HG02588 (cell line): ENCODE data around the gene KLF13.

Experiments
- ATAC-seq: cut with Tn5 transposase; IDR thresholded peaks from one replicate; pipeline ENCODE4 v1.9.1; 2021; ENCODE audit warnings: mild to moderate bottlenecking, moderate library complexity; ENCODE audit not compliant: unreplicated experiment

Gene KLF13

DNA sequence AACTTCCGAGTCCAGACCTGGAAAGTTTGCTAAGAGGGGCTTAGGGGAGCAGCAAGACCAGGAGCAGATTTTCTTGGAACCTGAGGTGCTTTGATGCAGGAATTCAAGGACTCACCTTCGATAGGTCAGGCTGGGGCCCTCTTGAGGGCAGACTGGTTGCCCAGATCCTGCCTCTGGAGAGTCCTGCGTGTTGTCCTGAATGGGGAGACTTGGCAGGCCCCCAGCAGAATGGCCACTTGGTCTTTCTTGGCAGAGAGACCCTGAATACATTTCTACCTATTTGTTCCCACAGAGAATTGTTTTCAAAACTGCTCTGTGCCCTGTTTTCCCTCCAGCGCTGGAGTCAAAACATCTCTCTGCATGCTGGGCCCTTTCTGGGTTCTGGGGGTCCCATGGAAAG, 4.2 kb downstream of the KLF13 start:
- no peak for ATAC-seq

DNA sequence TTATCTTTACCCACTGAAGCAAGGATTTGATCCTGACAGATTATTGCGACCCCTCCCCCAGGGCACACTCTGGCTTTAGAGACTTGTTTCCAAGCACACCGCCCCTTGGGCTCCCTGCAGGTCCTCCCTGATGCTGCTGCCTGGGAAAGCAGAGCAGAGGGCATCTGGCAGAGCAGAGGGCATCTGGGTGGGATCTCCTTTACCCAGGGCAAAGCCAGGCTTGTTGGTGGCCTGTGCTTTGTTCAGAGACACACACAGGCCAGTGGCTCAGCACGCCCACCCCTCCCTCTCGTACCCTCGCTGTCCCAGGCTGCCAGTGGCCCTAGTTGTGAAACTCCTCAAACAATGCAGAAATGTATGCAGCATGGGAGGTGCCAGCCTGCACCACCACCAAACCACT, 4.8 kb downstream of the KLF13 start:
- no peak for ATAC-seq

DNA sequence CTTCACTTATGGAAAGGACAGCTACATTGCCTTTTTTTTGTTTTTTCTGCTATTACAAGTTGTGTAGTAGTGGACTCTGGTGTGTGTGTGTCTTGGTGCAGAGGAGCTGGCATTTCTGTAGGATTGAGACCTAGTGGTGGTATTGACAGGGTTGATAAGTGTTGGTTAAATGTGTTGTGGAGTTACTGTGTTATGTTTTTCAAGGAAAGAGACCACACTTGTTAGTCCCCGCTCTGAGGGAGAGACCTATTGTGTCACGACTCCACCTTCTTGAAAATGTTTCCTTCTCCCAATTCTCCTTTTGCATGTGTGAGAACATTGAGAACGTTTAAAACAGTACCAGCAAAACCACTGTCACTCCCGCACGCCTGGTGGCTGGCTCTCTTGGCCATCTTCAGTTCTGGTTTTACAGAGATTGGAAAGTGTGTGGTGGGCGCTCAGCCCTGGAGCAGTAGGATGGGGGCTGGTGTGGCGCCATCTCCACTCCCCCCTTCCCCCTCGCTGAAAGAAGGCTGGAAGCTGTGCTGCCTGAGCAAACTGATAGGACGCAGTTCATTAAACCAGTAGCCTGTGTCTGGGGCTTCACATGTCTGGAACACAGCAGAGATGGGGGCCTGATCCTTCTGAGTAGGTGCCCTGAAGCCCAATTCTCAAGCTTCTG, 5.5 kb downstream of the KLF13 start:
- ATAC-seq = no peak

DNA sequence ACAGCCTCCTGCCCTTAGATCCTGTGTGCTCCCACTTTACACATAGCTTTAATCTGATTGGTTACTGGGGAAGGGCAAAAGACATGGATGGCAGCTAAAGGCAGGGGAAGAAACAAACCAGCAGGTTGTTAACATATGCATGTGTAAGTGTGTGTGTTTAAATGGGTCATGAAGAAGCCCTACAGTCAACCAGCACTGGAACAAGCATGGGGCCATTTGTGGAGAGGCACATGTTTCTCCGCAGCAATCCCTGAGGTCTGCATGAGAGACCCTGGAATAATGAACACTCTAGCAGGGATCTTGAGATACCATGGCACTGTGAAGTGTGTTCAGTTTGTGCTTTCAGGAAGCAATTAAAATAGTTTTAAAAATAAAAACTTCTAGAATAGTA, 6.0 kb downstream of the KLF13 start:
- no peak for ATAC-seq

DNA sequence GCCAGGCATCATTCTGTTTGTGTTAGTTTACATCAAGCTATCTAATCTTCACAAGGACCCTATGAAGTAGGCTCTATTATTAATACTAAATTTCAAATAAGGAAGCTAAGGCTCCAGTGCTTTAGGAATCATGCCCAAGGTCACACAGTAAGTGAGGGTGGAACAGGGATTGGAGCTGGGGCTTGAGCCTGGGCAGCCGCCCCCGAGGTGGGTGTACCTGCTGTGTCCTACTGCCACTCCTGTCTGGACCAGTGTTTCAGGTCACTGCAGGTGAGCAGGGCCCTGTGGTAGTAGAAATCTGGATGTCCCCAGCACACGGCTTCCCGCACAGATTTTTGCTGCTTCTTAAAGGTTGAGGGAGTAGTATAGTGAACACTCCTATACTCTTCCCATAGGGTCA, 6.5 kb downstream of the KLF13 start:
- no peak for ATAC-seq

DNA sequence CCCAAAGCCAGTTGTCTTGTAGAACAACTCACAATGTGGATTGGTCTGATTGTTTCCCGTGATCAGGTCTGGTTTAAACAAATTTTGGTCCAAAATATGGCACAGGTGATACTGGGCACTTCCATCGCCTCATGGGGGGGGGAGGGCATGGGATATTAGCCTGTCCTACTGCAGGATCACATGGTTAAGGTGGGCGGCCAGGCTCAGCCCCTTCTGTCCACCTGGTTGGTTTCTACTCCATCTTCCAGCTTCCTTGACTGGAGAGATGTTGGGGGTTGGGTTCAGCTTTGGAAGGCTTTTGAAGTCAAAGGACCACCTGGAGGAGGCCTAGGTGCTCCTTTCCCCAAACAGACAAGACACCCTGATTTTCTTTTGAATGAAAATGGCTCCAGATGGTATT, 7.2 kb downstream of the KLF13 start:
- no peak for ATAC-seq

DNA sequence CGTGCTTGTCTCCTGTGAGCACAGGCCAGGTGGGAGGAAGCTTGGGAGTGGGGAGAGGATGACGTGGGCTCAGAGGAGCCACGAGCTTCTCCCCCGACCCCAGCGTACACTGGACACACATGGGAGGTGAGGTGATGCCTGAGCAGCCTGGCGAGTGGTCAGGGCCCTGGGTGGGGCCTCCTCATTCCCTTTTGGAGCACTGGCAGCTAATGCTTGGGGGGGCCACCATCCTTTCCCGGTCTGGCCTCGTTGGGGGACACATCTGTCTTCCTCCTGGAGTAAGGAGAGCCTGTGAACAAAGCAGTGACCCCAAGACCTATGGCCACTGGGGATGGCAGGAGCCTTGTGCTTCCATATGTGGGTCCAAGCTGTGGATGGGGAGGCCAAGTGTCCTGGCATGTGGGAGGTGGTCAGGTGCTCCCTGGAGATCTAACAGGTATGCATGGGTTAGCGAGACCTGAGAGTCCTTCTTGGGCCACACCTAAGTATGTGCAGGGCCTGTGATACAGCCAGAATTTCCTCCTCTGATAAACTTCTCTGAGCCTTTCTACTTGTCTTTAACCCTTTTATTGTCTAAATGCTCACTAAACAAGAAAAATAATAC, 9.5 kb downstream of the KLF13 start:
- ATAC-seq = no peak

DNA sequence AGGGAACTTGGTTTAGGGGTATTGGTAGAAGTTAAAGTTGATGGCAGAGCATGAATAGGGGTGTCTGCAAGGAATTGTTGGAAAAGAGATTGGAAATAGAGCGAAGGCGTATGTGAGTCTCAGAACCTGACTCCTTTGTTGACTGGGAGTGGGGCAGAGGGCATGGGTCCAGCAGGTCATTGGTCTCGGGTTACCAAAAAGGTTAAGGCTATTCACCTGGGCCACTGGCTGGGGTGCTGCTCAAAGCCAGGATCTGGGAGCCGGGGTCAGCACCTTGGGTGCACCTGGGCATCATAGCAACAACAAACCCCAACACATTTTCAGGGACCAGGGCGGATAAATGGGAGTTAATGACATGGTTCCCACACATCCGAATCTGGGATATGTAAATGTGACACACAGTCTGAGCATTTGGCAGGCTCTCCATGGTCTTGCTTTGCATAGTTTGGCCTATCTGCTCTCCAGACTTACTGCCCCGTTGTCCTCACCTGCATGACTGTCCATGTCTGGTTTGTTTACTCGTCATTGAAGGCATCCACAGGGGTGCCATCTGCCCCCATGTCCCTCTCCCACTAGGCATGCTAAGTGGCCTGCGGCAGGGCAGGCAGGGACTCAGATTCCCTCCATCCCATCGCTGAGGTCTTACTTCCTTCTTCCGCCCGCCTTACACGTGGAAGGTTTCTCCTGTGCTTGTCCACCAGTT, 10.1 kb downstream of the KLF13 start:
- no peak for ATAC-seq

DNA sequence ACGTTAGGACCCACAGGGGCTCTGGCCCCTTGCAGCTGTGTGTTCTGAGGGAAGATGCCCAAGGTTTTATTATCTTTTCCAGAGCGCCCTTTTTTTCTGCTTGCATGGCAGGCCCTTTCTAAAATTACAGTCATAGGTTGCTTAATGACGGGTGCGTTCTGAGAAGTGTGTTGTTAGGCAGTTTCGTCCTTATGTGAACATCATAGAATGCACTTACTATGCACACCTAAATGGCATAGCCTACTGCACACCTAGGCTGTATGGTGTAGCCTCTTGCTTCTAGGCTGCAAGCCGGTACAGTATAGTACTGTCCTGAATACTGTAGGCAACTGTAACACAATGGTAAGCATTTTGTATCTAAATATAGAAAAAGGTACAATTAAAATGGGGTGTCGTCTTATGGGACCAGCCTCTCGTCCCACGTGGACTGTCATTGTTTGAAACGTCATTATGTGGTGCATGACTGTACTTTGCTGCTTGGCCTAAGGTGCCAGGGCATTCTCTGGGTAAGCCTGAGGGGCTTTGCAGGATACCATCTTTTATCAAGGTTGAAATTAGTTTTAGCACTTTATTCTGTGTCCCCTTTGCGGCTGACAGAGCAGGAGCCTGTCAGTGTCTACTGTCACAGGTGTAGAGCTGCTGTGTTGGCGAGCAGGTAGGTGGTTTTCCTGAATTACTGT, 10.9 kb downstream of the KLF13 start:
- ATAC-seq = no peak

DNA sequence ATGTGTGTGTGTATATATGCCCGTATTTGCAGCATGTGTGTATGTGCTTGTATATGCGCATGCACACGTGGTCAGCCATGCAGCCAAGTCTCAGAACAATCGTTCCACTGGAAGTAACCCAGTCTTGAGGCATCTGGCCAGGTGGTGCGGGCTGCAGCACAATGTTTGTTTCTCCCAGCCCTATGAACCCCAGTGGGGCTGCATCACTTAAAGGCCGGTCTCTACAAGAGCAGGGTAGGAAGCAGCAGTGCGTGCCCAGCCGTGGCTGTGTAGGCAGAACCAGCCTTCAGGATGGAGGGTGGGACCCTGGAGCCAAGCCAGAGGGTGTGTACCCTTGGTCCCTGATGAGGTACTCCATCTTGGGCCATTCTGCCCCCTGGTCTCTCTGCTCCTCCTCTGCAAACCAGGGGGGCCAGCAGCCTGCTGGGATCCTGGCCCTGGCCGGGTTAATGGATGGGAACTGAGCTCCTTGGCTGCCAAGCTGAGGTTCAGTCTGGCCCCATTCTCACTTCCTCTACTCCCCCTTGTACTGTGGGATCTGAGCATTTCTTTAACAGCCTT, 11.8 kb downstream of the KLF13 start:
- ATAC-seq = peak; percentile 51

DNA sequence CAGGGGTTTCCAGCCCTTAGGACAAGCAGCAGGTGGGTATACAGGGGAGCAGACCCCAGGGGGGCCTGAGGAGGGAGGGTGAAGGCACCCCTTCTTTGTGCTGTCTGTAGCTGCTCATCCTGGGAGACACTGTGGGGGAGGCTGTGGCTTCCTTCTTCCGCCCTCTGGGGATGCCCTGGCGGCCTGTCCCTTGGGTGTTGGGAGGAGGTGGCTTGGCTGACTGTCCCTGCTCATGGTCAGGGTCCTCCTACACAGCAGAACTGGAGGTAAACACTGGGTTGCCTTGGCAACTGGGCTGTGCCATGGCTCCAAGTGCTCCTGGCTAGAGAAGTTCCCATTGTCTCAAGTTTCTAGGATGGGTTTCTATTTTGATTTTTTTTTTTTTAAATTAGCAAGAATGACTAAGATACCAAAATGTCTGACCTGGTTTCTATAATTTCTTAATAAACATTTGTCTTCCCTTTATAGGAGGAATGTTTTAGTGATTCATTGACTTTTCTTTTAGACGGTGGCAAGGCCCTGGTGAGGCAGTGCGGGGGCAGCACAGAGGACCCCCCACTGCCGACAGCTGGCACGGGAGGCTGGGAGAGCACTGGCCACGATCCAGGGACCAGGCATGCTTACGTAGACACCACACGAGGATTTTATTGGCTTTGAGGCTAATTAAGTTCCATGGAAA, 12.4 kb downstream of the KLF13 start:
- peak; percentile 49 for ATAC-seq

DNA sequence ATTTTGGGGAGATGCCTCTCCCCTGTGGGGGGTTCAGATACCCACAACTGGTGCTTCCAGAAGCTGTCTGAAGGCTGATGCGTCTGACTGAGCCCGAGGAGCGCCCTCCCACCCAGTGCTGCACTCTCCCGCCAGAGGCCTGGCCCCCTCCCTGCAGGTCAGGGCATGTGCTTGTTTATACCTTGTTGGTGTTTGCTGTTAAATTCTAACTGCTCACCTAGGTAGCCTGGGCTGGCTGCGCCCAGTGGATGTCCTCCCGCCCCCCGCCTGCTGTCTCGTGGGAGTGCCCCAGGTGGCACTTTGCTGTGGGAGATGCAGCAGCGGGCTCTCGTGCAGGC, 12.9 kb downstream of the KLF13 start:
- no peak for ATAC-seq

DNA sequence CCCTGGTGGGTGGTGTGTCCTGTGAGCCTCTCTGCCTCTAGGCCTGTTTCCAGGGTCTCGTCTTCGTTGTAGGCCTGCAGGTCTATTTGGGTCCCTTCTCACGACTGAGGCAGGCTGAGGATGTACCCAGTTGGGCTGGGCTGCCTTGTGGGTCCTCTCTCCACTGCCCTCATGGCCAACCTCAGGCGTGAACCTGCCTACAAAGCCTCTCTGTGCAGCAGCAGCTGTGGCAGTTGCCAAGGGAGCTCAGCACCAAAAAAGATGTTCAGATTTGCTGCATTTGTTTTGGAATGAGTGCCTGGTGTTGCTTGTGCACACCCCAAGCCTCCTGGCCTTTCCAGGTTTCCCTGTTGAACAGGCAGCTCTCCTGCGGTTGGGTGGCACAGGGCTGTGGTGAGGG, 13.4 kb downstream of the KLF13 start:
- no peak for ATAC-seq

DNA sequence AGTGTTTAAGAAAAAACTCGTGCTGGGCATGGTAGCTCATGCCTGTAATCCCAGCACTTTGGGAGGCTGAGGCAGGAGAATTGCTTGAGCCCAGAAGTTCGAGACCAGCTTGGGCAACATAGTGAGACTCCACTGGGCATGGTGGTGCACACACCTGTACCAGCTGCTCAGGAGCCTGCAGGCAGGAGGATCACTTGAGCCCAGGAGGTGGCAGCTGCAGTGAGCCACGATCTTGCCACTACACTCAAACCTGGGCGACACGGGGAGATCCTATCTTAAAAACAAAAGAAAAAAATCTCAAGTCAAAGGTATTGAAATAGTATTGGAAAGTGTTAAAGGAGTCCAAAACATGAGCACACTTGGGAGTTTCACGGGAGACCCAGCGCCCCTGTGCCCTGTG, 14.0 kb downstream of the KLF13 start:
- no peak for ATAC-seq

DNA sequence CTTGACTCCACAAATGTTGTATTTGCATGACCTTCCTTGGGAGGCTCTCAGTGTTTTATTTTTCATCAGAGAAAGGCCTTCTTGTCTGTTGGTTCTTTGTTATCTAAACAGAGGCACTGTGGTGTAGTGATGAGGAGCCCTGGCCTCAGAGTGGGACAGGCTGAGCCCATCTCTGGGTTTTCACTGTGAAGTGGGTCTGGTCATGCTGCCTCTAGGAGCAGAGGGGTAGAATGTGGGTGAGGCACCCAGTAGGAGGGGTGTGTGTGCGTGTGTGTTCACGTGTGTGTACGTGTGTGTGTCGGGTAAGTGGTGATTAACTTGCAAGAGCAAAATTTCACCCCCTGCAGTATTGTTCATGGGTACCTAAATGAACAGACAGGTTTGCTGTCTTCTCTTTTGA, 14.4 kb downstream of the KLF13 start:
- no peak for ATAC-seq

DNA sequence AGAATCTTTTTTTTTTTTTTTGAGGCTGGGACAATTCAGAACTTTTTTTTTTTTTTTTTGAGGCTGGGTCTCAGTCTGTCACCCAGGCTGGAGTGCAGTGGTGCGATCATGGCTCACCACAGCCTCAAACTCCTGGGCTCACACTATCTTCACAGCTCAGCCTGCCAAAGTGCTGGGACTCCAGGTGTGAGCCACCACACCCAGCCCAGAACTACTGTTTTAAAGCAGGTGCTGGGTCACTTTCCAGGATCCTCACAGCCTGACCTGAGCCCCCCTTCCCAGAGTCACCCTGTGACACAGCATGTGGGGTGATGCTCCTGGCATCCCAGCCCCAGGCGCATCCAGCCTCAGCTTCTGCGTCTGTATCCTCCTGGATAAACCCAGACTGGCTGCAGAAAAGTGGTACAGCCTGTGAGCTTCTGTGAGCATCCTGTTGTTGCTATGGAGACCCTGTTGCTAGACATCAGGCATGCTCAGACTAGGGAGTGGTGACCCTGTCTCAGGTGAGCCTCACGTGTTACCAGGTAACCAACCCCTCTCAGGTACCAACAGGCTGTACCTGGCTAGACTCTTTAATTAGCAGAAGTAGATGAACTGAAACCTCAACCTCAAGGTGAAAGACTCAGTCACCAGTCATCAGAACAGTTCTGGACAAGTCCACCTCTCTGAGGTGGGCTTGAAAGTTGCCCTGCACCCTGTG, 15.0 kb downstream of the KLF13 start:
- ATAC-seq = no peak

DNA sequence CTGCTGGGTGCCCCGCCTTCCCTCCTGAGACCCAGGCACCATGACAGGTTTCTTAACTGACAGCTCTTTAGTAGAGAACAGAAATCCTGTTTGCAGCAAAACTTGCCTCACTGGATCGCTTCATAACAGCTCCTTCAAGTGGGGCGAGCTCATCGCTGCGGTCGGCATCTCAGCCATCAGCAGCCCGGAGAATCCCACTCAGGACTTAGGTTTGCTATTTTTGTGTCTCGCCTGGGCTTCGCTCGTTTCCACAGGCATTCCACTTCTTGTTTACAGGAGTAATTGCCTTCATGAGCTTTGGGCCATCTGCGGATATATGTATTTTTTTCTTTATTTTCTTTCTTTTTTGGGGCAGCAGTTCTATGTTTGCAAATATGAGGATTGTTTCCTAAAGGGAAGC, 15.7 kb downstream of the KLF13 start:
- no peak for ATAC-seq

DNA sequence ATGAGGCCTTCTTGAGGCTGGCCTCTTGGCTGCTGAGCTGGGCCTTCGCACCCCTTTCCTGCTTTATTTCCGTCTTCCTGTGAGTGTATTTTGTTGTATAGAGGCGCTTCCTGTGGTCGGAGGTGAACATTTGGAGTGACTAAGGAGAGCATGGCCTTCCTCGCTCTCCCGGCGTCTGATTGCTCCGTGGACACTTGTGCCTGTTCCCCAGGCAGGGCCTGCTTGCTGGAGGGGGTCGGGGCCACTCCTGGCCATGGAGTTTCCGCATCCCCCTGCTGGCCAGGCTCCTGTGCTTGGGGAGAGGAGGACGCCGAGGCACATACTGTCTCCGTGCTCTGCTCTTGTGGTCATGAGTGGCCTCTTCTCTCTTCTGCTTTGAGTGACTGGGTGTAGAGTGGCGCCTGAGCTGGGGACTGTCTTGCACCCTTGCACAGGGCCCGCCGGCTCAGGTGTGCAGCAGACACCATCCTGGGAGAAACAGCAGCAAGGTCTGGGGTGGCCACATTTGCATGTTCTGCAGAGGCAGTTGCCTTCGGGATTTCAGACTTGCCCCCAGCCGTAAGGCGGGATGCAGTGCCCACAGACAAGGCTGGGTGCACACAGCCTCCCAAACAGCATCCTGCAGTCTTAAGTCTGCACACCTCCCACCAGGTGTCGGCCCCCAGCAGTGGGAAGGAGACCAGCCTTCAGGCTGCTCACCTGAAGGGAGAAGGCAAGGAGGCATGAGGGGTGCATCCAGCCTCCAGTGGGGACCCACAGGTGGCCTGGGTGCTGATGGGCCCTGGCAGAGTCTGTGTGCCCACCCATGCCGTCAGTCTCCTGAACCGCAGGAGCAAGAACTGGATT, 16.4 kb downstream of the KLF13 start:
- no peak for ATAC-seq

DNA sequence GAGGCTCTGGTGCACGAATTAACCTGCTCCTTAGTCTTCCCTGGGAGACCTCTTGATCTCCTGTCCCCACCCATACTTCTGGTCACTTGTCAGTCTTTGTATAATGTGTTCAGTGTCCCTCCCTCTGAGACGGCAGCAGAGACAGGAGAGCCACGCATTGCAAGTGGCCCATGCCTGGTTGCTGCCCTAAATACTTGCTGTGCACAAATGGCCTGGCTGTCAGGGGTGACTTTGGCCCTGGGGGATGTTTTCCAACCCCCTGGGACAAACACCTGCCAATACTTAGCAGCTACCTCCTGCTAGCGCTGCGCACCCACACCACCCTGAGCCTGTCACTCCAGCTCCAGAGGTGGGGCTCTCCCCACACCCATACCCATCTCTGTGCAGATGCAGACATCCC, 17.2 kb downstream of the KLF13 start:
- no peak for ATAC-seq

DNA sequence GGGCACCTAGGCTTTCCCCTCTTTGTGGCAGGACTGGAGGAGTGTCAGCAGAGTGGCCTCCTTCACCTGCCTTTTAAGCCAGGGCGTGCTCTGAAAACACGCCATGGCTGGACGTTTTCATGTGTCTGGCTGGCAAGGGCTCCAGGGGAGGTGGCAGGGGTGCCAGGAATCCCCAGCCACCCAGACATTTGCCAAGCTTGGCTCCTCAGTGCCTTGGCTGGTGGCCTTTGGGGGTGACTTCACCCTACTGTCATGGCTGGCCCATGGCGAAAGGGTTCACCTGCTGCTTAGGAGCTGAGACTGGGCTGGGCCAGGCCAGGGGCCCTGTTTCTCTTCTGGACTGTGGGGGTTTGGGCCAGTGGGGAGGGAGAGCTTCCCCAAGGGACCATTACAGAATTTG, 17.6 kb downstream of the KLF13 start:
- no peak for ATAC-seq
